Left ventricle myocardium inferior (tissue), 1 donor: ENCODE measurements around the gene AFAP1. TPM values are rescaled to one million over a fixed set of nuclear protein-coding genes. Genes with fewer than 3 reads are reported as not detected.

ENCODE experiments used
- DNase-seq: peaks from one replicate; pipeline ENCODE4 v3.0.0-alpha.2; 2020
- H3K27ac ChIP-seq: fragments of 200-600 bp; replicated peaks from 2 replicates; pipeline ENCODE4 v1.8.0; 2021
- H3K27me3 ChIP-seq: fragments of 200-600 bp; 2 replicates; pipeline ENCODE4 v1.8.0; 2021; ENCODE audit warnings: low read depth
- H3K36me3 ChIP-seq: fragments of 200-600 bp; 2 replicates; pipeline ENCODE4 v1.8.0; 2021
- H3K4me1 ChIP-seq: fragments of 200-600 bp; 2 replicates; pipeline ENCODE4 v1.8.0; 2021
- H3K4me3 ChIP-seq: fragments of 200-600 bp; 2 replicates; pipeline ENCODE4 v1.8.0; 2021; ENCODE audit warnings: mild to moderate bottlenecking, moderate library complexity
- H3K9me3 ChIP-seq: fragments of 200-600 bp; replicated peaks from 2 replicates; pipeline ENCODE4 v1.8.0; 2021
- CTCF ChIP-seq: fragments of 200-600 bp; IDR thresholded peaks from 2 replicates; pipeline ENCODE4 v1.8.0; 2021; ENCODE audit warnings: antibody characterized with exemption, mild to moderate bottlenecking, borderline replicate concordance
- intact Hi-C: fragments of 100-400 bp; cut with micrococcal nuclease; formaldehyde crosslinking; loops from one replicate; pipeline ENCODE4 v1.11.0; 2022
- total RNA-seq: library from RNA; stranded (reverse); fragmentation: NEBNext Ultra II Directional; extraction: Animal tissue kit (Norgen Biotek cat#: 25700); gene quantifications from one replicate; pipeline ENCODE4 v1.2.1, GENCODE V29; 2021
- donor health status: DM: no; HTN: yes; CAD: no; lungs with severe emphysema.

Gene AFAP1
- total RNA-seq, 1 donor from 2014 or later: 6.8 TPM

GRCh38 chr4:7744142-7744804 lies 195.4 kb downstream of the AFAP1 start:
- Histone ChIP-seq H3K36me3 (no peaks in the 10 kb centered on the region), H3K27ac (no peak overlapping the region), H3K27me3 (peaks cover 14% of the 10 kb centered on the region), H3K4me3 (no peak overlapping the region), H3K4me1 (no peaks in the 10 kb centered on the region), H3K9me3 (no peaks in the 10 kb centered on the region)
- DNase-seq: no peak
- intact Hi-C loops: no loop called here
- no peak for TF ChIP-seq CTCF

GRCh38 chr4:7742807-7743280 lies 196.8 kb downstream of the AFAP1 start:
- Histone ChIP-seq H3K4me1 (no peaks in the 10 kb centered on the region), H3K27ac (no peak overlapping the region), H3K9me3 (no peaks in the 10 kb centered on the region), H3K36me3 (no peaks in the 10 kb centered on the region), H3K27me3 (peaks cover 14% of the 10 kb centered on the region), H3K4me3 (no peak overlapping the region)
- no peak for DNase-seq
- TF ChIP-seq CTCF: no peak
- intact Hi-C loops: no loop called here

GRCh38 chr4:7741946-7742806 lies 197.5 kb downstream of the AFAP1 start:
- H3K4me3 ChIP-seq: no peak overlapping the region
- intact Hi-C loops: no loop called here
- H3K36me3 ChIP-seq: no peaks in the 10 kb centered on the region
- no peaks in the 10 kb centered on the region for H3K4me1 ChIP-seq
- no peak for TF ChIP-seq CTCF
- H3K27ac ChIP-seq: no peak overlapping the region
- H3K27me3 ChIP-seq: peaks cover 12% of the 10 kb centered on the region
- no peaks in the 10 kb centered on the region for H3K9me3 ChIP-seq
- DNase-seq: no peak

GRCh38 chr4:7740866-7741525 lies 198.7 kb downstream of the AFAP1 start:
- Histone ChIP-seq H3K36me3 (no peaks in the 10 kb centered on the region), H3K27me3 (peaks cover 3% of the 10 kb centered on the region), H3K27ac (no peak overlapping the region), H3K4me1 (no peaks in the 10 kb centered on the region), H3K4me3 (no peak overlapping the region), H3K9me3 (no peaks in the 10 kb centered on the region)
- no peak for TF ChIP-seq CTCF
- DNase-seq: no peak
- intact Hi-C loops: no loop called here

GRCh38 chr4:7739918-7740865 lies 199.5 kb downstream of the AFAP1 start:
- H3K4me1 ChIP-seq: no peaks in the 10 kb centered on the region
- peaks cover 4% of the 10 kb centered on the region for H3K27me3 ChIP-seq
- no peaks in the 10 kb centered on the region for H3K36me3 ChIP-seq
- intact Hi-C loops: no loop called here
- no peak overlapping the region for H3K4me3 ChIP-seq
- no peak for TF ChIP-seq CTCF
- H3K9me3 ChIP-seq: no peaks in the 10 kb centered on the region
- H3K27ac ChIP-seq: no peak overlapping the region
- DNase-seq: peak; percentile 9
